EH (cell line): ENCODE measurements around the gene TCF7.
A peak's percentile ranks its signal among the peaks of the same experiment; 100 is the strongest.
"Not testable (repeated sequence)": the region's sequence is repeated elsewhere in the genome, so short reads cannot be mapped to it uniquely, and the experiment has no call there.

Source experiments
- DNase-seq: peaks from one replicate; pipeline ENCODE4 v3.0.0-alpha.2; 2015; ENCODE audit warnings: low read depth

The TCF7 gene

DNA sequence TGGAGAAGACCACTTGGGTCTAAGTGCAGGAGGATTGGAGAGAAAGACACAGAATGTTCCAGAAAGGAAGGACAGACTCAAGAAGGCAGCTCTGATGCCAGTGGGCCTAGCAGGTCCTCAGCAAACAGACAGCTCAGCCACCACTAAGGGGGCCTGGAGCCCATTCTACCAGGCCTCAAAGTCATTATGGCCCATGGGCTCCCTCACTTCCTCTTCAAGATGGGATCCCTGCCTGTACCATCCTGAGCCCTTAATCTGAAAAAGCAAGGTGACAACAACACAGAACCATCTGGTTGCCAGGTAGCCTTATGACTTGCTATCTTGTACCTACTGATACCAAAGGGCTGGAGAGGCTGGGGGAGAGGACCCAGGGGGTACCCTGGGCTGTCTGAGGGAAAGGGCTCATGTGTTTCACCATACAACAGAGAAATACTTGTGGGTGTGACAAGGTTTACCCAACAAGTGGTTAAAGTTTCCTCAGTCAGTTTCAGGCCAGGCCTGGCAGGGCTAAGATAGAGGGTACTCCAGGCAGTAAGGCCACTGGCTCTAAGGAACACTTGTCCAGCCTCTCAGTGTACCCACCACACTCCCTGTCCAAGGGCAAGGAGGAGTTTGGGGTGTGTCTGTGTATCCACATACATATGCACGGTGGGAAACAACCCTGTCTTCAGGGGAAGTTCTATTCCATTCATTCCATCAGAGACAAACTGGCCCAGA lies 30.7 kb downstream of the TCF7 start:
- DNase-seq, result no peak

GRCh38 chr5:134145779-134146581 lies 31.5 kb downstream of the TCF7 start:
- peak; percentile 76 for DNase-seq

DNA sequence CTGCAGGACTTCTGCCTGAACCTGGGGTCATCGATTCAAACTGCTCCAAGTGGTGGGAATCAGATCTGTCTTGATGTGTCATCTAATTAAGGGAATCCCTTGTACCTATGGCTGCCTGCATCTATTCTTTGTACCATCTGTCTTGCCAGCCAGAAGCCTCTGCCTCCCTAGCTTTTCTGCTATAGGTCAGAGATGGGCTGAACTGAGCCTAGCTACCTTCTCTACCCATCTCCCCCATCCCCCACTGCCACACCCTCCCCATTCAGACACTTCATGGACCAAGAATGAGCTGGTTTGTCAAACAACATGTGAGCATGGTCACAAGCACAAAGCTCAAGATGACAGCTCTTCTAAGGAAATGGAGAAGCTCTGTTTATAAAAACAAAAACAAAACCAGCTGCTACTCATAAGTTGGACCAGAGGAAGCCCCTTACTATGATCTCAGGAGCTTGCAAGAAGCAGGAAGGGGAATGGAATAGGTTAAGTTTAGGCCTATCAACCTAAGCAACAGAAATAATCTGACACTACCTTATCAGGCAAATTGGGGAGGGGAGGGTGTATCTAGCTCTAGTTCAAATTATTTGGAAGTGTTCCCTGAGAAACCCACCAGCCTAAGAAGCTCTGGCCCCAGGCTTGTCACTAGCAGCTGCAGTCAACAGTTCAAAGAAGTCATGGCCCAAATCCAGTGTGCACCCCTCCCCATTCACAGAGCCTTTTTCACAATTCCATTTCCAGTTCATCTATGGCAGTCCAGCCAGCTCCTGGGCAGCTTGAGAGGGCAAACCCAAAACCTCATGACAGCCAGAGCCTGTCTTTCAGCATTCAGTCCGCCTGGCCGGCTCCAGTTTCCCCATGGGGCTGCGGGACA lies 32.4 kb downstream of the TCF7 start:
- peak; percentile 23 for DNase-seq

GRCh38 chr5:134148316-134148715 lies 33.8 kb downstream of the TCF7 start:
- no peak for DNase-seq

DNA sequence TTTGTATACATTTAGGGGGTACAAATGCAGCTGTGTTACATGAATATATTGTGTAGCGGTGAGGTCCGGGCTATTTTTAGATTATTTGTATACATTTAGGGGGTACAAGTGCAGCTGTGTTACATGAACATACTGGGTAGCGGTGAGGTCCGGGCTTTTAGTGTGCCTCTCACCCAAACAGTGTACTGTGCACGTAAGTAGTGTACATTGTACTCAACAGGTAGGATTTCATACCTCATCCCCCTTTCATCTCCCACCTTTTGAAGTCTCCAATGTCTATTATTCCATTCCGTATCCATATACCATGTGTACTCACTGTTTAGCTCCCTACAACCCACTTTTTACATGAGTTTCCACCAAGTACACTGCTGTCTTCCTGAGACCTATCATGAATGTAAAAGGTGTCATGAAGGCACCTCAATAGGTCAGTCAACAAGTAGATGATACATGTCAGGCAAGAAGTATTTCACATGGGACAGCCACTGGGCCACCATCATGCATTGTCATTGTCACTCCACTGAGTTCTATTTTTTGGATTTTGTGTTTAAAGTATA lies 34.6 kb downstream of the TCF7 start:
- no peak for DNase-seq

- DNase-seq, result no peak
Observed at GRCh38 chr5:134149571-134150303, 35.3 kb downstream of the TCF7 start.

- DNase-seq, result no peak
Observed at GRCh38 chr5:134151723-134152122, 37.2 kb downstream of the TCF7 start.

GRCh38 chr5:134152173-134152832 lies 37.8 kb downstream of the TCF7 start:
- DNase-seq, result not testable (repeated sequence)

- no peak for DNase-seq
Observed at GRCh38 chr5:134153241-134153640, 38.8 kb downstream of the TCF7 start.

DNA sequence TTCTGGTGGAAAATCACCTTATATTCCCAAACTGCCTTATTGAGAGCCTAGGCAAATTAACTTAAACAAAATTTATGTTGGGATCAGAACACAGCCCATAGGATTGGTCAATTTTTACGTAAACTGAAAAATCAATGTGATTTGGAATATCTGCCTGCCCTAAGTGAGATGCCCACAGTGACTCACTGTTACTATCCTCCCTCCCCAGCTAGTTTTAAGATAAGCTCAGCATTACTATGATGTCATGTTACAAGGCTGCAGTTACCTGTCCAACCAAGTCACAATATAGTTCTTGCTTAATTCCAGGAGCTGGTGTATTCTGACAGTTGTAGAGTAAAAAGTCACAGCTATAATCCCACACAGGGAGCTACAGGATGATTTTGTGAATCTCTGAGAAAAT lies 39.2 kb downstream of the TCF7 start:
- DNase-seq, result no peak

- no peak for DNase-seq
Observed at GRCh38 chr5:134161513-134162395, 47.3 kb downstream of the TCF7 start.

GRCh38 chr5:134162592-134162991 lies 48.1 kb downstream of the TCF7 start:
- no peak for DNase-seq

GRCh38 chr5:134171972-134172371 lies 57.5 kb downstream of the TCF7 start:
- no peak for DNase-seq

- DNase-seq, result peak; percentile 63
Observed at GRCh38 chr5:134174841-134175839, 60.7 kb downstream of the TCF7 start.

DNA sequence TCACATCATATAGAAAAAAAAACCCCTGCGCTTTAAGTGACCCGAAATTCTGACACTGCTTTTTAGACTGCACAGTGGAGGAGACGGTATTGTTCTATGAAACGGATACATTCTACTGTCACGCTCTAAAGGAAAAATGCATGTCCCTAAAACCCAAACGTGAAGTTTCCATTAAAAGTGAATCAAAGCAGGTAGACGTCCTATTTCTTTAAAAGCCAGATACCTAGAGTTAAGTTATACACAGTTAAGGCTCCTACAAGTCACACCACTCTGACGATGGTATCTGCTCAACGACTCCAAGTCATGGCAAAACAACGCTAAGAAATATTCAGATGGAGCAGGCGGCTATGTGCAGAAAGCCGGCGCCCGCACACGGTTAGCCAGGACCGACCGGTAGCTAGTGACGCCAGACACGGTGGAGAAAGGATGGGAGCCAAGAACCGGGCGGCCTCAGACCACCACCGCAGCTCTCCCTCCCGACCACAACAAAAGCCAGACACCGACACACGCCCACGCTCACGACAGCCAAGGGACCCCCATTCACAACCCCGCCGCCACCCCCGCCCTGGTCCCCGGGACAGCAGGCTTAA lies 61.5 kb downstream of the TCF7 start:
- peak; percentile 54 for DNase-seq

- peak; percentile 81 for DNase-seq
Observed at GRCh38 chr5:134176511-134177368, 62.3 kb downstream of the TCF7 start, which contains the start of gene SKP1. Gene SKP1, minus strand, starts transcription at chr5:134176950. Its CDS starts 2,928 bp downstream, at chr5:134174022.
